Thyroid gland (tissue), 4 donors: ENCODE data around the gene SYNE3.

Experiments used
- POLR2A ChIP-seq, 2 donors: fragments of 450-650 bp; IDR thresholded peaks; one replicate each; pipeline ENCODE4 v1.6.1; 2017; ENCODE audit warnings: antibody characterized with exemption in 2 of 2, mild to moderate bottlenecking in 2 of 2, moderate library complexity in 1 of 2
- TF ChIP-seq, protein P1 (sequence below), 6 experiments: fragments of 200-600 bp in 3 of 6; fragments of 450-650 bp in 3 of 6; sonication (generic) in 3 of 6; IDR thresholded peaks; one replicate each; pipeline ENCODE4 v1.5.1; 2016 to 2019; ENCODE audit warnings: antibody characterized with exemption in 6 of 6, mild to moderate bottlenecking in 2 of 6, inconsistent platforms in 1 of 6, moderate library complexity in 1 of 6

DNA sequence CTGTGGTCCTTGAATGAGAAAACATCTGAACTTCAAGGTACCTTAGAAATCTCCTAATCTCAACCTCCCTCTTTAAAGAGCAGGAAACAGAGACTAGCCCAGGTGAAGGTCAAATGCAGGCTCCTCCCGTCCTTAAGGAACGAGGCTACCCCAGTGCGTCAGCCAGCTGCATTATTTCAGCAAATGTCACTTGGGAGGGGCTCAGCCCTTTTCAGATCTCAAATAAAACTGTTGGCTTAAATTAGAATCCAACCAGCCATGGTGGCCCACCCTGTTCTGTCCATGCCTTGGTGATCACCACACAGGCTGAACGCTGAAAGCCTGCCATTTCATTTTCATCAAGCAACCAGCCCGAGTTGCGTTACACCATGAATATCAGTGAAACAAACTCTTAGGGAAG, 7.0 kb downstream of the SYNE3 start:
- TF ChIP-seq, protein P1, sequence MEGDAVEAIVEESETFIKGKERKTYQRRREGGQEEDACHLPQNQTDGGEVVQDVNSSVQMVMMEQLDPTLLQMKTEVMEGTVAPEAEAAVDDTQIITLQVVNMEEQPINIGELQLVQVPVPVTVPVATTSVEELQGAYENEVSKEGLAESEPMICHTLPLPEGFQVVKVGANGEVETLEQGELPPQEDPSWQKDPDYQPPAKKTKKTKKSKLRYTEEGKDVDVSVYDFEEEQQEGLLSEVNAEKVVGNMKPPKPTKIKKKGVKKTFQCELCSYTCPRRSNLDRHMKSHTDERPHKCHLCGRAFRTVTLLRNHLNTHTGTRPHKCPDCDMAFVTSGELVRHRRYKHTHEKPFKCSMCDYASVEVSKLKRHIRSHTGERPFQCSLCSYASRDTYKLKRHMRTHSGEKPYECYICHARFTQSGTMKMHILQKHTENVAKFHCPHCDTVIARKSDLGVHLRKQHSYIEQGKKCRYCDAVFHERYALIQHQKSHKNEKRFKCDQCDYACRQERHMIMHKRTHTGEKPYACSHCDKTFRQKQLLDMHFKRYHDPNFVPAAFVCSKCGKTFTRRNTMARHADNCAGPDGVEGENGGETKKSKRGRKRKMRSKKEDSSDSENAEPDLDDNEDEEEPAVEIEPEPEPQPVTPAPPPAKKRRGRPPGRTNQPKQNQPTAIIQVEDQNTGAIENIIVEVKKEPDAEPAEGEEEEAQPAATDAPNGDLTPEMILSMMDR (IDR thresholded peaks at IDR 0.05), result no peak
- no peak for TF ChIP-seq POLR2A (IDR thresholded peaks at IDR 0.05)
